ENCODE data around the gene ZNF579.
"Not testable (repeated sequence)": the region's sequence is repeated elsewhere in the genome, so short reads cannot be mapped to it uniquely, and the experiment has no call there.

The ZNF579 gene

DNA sequence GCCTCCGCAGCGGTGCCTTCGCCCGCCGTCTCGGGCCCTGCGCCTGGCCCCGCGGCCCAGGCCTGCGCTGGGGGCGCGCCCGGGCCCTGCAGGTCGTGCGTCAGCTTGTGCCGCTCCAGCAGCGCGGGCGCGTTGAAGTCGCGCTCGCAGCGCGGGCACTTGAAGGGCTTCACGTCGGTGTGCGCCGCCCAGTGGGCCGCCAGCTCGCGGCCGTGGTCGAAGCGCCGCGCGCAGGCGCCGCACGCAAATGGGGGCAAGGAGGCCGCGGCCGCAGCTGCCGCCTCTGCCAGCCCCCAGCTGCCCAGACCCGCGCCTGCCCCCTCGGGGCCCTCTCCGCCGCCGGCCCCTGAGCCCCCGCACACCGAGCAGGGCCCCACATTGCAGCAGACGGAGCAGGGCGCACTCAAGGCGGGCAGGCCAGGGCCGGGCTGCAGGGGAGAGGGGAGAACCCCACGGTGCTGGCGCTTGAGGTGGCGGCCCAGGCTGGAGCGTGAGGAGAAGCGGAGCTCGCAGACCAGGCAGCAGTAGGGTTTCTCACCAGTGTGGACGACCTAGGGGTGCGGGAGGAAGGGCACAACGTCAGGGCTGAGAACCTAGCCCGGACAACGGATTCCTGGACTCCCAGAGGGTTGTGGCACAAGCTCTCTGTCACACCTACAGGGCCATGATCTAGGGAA, 12.6 kb upstream of the ZNF579 start:
- no peak for DNase-seq

DNA sequence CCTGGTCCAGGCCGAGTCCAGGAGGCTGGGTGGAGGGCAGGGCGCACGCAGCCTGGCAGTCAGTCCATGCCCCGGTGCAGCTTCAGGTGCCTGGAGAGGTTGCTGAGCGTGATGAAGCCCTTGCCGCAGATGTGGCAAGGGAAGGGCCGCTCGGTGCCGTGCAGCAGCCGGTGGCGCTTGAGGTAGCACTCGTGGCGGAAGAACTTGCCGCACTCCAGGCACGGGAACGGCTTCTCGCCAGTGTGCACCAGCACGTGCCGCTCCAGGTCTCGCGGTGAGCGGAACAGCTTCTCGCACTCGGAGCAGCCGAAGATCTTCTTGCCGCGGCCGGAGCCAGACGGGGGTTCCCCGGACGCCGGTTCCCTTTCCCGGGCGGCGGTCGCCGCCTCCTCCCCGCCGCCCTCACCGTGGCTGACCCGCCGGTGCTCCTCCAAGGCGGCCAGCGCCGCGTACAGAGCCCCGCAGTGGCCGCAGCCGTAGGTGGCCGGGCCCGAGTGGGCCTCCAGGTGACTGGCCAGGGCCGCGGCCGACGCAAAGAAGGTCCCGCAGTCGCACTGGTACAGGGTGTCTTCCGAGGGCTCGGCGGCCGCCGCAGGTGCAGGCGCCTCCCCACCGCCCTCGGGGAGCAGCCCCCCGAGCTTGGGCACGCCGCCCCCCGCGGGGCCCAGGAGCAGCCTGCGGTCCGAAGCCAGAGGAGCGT, 11.9 kb upstream of the ZNF579 start:
- DNase-seq: no peak

DNA sequence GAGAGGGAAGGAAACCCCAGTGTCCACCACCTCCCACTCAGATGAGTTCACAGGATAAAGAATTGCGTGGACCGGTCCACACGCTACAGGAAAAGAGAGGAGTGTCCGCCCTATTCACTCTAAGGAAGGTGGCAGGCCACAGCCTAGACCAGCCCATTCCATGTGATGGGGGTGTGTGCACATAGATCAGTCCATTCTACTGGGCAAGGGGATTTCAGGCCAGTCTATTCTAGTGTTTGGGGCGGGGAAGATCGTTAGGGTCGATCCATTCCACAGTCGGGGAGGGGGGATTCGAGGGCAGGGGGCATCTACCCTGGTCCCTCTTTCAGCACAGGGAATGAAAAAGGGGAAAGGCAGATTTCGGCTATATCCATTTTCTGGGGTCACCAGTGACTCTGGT, 10.9 kb upstream of the ZNF579 start:
- DNase-seq: no peak

DNA sequence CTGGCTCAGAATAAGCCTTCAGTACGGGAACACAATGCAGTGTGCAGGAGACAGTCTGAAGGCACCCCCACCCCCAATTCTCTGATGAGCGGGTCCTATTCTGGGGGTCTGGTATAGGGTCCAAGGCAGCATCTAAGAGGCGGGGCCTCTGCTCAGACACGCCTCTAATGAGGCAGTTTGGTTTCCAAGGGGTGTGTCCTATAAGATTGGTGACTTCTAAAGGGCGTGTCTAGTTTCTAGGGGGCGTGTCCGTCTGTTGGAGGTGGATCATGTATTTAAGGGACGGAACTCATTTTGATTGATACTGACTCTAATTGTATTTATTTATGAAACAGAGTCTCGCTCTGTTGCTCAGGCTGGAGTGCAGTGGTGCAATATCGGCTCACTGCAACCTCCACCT, 10.0 kb upstream of the ZNF579 start:
- DNase-seq: no peak

DNA sequence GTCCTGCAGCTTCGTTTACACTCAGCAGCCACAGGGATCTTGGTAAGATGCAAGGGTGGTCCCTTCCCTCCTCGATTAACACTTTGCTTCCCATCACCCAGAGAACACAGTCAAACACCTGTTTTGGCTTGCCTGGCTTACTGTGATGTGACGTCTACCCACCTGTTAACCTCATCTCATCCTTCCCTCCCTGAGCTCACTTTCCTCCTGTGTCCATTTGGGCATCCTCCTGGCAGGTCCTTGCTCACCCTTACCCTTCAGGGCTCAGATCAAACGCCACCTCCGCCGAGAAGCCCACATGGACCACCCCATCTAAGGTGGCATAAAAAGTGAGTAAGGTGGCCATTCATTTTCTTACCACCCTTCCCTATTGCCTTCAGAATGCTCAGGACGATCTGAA, 9.5 kb upstream of the ZNF579 start:
- DNase-seq: no peak

DNA sequence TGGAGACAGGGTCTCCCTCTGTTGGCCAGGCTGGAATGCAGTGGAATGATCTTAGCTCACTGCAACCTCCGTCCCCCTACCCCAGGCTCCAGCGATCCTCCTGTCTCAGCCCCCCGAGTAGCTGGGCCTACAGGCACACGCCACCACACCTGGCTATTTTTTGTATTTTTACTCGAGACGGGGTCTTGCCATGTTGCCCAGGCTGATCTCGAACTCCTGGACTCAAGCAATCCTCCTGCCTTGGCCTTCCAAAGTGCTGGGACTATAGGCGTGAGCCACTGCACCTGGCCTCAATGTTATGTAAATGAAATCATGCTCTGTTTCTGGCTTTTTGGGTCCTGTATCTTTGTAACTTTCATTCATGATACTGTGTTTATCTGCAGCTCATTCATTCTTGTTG, 8.1 kb upstream of the ZNF579 start:
- no peak for DNase-seq

DNA sequence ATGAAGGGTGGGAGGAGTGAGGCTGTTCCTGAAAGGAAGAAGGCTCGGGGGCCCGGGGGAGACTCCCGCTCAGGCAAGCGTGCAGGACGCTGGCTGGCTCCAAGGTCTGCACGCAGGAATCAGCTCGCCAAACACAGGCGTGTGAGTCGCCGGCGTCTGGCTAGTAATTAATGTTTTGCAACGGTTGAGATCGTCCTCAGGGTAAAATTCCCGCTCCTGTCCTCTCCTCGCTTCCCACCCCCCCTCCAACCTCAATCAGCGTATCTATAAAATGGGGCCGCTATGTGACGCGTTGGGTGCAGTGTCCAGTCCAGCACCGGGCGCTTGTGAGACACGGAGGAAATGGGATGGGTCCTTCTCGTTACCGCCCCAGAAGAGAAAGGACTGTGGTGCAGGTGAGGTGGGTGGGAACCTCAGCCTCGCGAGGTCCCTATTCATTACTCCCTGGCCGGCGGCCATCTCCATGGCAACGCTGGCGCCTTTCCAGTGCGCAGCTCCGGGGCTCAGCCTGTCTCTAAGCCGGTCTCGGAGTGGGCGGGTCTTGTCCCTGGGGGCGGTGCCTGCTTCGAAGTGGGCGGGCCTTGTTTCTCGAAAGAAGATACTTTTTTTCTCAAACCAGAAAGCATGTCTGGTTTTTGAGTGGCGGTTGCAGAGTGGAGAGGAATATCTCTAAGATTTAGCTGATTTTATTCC, 6.5 kb upstream of the ZNF579 start:
- peak; percentile 85 for DNase-seq

DNA sequence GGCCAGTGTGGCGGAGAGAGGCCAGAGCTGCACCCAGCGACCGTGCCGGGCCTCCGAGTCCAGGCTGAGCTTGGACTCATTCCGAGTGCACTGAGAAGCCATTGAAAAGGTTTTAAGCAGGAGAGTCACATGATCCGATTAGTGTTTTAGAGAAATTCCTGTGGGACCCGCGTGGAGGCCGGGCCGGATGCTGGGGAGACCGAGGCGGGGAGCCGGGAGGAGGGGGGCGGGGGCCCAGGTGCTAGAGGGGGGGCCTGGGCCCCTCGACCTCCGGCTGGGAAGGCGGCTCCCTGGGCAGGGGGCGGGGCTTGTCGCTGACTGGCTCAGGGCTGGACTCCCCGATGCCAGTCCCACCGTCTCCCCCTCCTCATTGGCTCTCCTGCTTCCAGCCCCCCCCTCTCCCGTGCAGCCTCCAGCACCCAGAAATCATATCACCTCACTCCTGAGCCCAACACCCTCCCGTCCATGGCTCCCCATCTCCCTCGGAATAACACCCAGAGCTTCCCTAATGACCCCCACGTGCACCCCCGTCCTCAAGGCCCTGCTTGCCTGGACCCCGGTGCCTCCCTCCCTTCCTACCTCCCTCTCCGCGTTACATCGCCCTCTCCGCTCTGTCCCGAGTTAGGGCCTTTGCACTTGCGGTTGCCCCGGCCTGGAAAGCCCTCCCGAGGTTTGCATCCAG, 5.2 kb upstream of the ZNF579 start:
- DNase-seq: peak; percentile 98

DNA sequence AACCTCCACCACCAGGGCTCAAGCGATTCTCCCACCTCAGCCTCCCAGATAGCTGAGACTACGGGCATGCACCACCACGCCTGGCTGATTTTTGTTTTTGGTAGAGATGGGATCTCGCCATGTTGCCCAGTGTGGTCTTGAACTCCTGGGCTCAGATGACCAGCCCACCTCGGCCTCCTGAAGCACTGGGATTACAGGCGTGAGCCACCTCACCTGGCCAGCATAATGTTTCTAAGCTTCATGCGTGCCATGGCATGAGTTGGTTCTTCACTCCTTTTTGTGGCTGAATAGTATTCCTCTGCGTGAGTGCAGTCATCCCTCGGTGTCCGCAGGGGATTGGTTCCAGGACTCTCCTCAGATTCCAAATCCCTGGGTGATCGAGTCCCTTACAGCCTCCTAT, 4.2 kb upstream of the ZNF579 start:
- DNase-seq: no peak

DNA sequence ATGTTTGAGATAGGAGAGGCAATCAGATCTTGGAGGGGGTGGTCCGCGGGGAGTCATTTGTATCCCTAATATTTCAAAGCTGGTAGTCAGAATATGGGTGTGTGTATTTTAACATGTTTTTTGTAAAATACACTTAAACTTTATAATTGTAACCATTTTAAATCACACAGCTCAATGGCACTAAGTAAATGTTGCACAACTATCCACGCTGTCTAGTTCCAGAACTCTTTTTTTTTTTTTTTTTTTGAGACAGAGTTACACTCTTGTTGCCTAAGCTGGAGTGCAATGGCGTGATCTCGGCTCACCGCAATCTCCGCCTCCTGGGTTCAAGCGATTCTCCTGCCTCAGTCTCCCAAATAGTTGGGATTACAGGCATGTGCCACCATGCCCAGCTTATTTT, 3.2 kb upstream of the ZNF579 start:
- DNase-seq: not testable (repeated sequence)

DNA sequence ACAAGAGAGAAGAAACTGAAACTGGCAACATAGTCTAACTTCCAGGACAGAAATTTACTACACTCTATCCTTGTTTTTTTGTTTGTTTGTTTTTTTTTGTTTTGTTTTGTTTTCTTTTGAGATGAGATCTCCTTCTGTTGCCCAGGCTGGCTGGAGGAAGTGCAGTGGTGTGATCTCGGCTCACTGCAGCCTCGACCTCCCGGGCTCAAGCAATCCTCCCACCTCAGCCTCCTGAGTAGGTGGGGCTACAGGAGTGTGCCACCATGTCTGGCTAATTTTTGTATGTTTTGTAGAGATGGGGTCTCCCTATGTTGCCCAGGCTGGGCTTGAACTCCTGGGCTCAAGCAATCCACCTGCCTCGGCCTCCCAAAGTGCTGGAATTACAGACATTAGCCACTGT, 1.6 kb upstream of the ZNF579 start:
- DNase-seq: not testable (repeated sequence)

DNA sequence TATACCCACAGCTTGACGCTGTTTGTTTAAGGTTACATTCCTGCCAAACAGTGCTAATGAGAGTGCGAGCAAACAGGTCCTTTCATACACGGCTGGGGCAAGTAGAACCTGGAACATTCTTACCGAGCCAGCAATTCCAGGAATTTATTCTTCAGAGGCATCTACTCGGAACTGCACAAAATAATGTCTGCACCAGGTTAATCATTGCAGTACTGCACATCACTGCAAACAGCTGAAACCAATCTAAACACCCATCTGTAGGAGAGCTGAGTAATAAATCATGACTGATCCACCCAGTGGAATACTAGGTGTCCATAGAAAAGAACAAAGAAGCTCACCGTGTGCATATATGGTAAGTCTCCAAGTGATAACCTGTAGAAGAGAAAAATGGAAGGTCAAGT, 1.2 kb upstream of the ZNF579 start:
- no peak for DNase-seq

DNA sequence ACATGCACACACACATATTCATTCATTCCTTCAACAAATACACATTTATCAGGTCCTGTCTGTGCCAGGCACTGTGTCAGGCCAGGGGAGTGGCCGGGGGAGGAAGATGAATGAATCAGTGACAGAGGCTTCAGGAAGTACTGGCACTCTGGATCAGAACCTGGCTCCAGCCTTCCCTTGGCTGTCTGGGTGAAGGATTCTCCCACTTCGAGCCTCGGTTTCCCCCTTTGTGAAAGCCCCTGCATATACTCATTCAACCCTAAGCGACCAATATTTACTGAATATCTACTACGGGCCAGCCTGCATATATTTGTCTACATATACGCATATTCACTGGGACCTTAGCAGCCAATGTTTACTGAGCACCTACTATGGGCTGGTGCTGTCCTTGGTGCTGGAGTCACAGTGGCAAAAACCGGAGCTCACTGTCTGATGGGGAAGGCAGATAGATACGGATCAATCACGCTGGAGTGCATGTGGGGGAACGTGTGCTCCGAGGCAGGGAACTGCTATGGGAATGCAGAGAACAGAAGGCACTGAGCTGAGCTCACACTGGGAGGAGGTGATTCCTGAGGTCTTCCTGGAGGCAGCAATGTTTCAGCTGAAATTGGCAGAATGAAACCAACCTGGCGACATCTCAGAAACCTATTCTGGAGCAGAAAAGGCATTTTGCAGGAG, 636 bp upstream of the ZNF579 start:
- no peak for DNase-seq

DNA sequence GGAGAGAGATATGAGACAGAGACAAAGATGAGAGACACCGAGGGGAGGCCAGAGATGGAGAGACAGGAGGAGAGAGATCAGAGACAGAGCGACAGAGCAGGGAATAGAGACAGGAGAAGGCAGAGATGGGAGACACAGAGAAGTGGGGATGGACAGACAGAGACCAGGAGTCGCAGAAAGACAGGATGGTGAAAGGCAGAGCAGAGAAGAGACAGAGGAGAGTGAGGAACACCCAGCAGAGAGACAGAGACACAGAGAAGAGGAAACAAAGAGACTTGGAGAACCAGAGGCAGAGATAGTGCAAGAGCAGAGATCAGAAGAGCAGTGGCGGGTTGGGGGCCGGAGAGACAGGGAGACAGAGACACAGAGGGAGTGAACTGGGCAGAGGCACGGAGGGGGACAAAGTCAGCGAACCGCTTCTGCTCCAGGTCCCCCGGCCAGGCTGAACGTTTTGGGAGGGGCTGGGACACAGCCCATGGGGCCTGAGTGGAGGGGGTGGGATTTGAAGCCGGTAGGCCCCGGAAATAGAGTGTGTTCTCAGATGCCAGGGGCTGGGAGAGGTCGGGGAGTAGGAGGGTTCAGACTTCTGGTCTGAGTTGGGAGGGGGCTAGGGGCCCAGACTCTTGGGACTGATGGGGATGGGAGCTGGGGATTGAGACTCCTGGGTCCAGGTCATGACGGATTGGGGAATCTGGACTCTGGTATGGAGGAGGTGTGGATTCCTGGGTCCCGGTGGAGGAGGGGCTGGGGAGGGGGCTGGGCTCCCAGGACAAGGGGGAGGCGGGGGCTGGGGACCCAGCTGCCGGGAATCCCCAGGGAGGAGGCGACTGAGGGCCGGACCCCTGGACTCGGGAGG, 654 bp downstream of the ZNF579 start:
- DNase-seq: peak; percentile 9

DNA sequence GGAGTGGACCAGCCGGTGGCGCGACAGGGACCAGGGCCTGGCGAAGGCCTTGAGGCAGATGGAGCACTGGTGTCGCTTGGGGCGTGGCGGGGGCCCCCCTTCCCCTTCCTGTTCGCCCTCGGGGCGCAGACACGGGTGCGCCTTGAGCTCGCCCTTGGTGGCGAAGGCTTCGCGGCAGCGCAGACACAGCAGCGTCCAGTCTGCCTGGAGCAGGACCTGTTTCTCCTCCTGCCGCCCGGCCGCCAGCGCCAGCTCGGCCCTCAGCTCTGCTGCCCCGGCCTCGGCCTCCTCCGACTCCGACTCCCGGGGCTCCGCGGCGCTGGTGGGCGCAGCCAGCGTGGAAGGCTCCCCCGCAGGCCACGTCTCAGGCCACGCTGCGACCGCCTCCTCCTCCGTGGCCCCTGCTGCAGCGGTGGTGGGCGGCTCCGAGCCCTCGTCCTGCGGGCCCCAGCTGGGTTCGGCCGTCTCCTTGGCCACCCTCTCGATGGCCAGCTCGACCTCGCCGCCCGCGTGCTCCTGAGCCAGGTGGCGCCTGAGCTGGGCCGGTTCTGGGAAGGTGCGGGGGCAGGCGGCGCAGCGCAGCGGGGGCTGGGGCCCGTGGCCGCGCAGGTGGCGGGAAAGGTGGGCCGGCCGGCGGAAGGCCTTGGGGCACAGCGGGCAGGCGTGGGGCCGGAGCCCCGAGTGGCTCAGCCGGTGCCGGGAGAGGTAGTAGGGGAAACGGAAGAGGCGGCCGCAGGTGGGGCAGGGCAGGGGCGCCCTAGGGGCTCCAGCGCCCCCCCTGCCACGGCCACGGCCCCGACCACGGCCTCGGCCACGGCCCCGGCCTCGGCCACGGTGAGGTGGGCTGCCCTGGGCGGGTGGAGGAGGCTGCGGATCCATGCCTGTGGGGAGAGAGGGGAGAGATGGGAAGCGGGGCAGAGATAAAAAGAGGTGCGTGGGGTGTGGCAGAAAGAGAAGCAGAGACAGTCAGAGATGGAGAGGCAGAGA, 1.6 kb downstream of the ZNF579 start:
- DNase-seq: no peak

DNA sequence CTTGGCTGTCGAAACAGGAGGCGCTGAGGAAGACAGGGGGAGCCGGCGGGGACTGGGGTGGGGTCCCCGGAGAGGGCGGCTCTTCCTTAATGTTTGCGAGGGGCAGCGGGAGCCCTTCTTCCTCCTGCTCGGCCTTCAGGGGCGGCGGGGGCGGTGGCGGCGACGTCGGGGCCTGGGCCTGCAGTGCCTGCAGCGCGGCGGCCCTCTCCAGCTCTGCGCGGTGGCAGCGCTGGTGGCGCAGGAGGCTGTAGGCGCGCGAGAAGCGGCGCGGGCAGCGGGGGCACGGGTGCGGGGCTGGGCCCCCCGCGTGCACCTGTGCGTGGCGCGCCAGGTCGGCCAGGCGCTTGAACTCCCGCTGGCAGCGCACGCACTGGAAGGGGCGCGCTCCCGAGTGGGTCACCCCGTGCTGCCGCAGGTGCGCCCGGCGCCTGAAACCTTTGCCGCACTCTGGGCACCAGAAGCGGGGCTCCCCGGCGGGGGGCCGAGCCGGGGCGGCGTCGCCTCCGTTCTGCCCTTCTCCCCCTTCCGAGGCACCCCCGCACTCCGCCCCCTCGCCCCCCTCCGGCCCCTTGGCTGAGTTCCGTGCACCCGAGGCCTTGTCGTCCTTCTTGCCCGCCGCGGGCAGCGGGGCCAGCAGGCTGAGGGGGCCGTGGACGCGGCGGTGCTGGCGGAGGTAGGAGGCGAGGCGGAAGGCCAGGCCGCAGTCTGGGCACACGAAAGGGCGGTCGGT, 2.5 kb downstream of the ZNF579 start:
- DNase-seq: no peak

DNA sequence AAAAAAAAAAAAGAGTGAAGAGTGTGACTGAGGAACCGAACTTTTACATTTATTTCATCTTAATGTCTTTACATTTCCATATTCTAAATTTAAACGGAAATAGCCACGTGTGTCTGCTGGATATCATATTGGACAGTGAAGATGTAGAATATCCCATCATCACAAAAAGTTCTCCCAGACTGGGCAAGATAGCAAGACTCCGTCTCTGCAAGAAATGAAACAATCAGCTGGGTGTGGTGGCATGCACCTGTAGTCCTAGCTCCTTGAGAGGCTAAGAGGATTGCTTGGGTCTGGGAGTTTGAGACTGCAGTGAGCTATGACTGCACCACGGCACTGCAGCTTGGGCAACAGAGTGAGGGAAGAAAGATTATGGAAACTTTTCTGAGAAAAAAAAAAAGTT, 3.9 kb downstream of the ZNF579 start:
- DNase-seq: no peak

DNA sequence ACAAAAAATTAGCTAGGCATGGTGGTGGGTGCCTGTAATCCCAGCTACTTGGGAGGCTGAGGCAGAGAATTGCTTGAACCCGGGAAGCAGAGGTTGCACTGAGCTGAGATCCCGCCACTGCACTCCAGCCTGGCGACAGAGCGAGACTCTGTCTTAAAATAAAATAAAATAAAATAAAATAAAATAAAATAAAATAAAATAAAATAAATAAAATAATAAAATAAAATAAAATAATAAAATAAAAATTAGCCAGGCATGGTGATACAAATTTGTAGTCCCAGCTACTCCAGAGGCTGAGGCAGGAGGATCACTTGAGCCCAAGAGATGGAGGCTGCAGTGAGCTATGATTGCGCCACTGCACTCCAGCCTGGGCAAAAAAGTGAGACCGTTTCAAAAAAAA, 6.7 kb downstream of the ZNF579 start:
- not testable (repeated sequence) for DNase-seq

DNA sequence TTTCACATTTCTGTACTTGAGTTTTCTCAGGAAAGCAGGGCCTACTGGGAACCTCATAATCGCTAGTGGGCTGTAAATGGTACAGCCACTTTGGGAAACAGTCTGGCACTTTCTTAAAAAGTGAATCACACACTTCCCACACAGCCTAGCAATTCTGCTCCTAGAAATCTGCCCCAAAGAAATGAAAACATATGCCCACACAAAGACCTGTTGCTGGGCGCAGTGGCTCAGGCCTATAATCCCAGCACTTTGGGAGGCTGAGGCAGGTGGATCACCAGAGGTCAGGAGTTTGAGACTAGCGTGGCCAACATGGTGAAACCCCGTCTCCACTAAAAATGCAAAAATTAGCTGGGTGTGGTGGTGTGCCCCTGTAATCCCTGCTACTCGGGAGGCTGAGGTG, 11.2 kb downstream of the ZNF579 start:
- DNase-seq: not testable (repeated sequence)

DNA sequence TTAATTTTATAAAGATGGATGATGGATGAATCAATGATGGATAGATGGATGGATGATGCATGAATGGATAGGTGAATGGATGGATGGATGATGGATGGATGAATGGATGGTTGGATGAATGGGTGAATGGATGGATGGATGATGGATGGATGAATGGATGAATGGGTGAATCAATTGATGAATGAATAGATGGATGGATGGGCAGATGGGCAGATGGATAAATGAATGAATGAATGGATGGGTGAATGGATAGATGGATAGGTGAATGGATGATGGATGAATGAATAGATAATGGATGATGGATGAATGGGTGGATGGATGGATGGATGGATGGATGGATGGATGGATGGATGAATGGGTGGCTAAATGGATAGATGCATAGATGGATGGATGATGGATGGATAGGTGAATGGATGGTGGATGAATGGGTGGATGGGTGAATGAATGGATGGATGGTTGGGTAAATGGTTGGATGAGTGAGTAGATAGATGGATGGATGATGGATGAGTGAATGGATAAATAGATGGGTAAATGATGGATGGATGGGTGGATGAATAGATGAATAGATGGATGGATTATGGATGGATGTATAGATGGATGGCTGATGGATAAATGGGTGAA, 12.8 kb downstream of the ZNF579 start:
- DNase-seq: no peak
